GM18868 (cell line): ENCODE results near the gene TBXA2R.
"Not testable (repeated sequence)": the region's sequence is repeated elsewhere in the genome, so short reads cannot be mapped to it uniquely, and the experiment has no call there.

Source experiments
- ATAC-seq: cut with Tn5 transposase; IDR thresholded peaks from one replicate; pipeline ENCODE4 v1.9.1; 2021; ENCODE audit warnings: mild to moderate bottlenecking, moderate library complexity; ENCODE audit not compliant: unreplicated experiment

Gene TBXA2R

DNA sequence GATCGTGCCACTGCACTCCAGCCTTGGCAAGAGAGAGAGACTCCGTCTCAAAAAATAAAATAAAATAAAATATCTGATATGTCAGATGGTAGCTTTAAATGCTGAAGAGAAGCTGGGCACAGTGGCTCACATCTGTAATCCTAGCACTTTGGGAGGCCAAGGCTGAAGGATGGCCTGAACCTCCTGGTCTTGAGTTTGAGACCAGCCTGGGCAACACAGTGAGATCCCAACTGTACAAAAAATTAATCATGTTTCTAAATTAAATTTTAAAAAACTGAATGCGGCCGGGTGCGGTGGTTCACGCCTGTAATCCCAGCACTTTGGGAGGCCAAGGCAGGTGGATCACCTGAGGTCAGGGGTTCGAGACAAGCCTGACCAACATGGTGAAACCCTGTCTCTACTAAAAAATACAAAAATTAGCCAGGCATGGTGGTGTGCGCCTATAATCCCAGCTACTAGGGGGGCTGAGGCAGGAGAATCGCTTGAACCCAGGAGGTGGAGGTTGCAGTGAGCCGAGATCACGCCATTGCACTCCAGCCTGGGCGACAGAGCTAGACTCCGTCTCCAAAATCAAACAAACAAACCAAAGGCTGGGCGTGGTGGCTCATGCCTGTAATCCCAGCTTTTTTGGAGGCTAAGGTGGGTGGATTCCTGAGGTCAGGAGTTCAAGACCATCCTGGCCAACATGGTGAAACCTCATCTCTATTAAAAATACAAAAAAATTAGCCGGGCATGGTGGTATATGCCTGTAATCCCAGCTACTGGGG, 22.5 kb downstream of the TBXA2R start:
- ATAC-seq = not testable (repeated sequence)

DNA sequence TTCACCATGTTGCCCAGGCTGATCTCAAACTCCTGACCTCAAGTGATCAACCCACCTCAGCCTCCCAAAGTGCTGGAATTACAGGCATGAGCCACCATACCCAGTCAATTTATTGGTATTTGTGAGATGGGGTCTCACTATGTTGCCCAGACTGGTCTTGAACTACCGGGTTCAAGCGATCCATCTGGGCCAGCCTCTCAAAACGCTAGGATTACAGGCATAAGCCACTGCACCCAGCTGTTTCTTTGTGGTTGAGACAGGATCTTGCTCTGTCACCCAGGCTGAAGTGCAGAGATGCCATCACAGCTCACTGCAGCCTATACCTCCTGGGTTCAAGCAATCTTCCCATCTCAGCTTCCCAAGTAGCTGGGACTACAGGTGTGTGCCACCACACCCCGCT, 24.9 kb downstream of the TBXA2R start:
- ATAC-seq = not testable (repeated sequence)

GRCh38 chr19:3580156-3580934, 26.3 kb downstream of the TBXA2R start:
- ATAC-seq = no peak

- no peak for ATAC-seq
Measured at GRCh38 chr19:3578390-3578789, 28.3 kb downstream of the TBXA2R start.

GRCh38 chr19:3577723-3578344, 28.8 kb downstream of the TBXA2R start:
- no peak for ATAC-seq

GRCh38 chr19:3576696-3577443, 29.8 kb downstream of the TBXA2R start:
- no peak for ATAC-seq

DNA sequence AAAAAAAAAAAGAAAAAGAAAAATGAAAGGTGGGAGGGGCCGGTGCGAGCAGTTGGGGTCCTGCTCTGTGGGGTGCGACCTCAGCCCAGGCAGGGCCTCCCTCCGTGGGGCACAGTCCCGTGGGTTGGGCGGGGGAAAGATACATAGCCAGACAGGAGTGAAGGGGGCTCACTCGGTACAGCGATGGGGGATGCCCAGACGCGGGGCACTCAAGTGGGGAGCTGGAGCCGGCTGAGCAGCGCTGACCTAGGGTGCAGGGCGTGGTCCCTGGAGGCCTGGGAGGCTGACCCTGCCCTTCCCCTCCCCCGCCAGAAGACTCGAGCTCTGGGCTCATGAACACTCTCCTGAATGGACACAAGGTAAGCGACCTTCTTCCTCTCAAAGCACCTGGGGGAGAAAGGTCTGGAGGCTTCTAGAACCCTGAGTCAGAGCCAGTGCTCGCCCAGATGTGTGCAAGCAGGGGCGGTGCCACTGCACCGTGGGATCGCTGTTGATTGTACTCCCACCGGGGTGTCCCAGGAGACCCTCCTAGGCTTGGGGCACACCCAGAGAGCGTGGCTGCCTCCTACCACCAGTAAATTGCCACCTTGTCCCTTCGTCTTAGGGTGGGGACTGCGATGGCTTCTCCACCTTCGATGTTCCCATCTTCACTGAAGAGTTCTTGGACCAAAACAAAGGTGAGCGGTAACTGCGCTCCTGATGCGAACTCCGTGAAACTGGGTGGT, 30.6 kb downstream of the TBXA2R start:
- no peak for ATAC-seq

DNA sequence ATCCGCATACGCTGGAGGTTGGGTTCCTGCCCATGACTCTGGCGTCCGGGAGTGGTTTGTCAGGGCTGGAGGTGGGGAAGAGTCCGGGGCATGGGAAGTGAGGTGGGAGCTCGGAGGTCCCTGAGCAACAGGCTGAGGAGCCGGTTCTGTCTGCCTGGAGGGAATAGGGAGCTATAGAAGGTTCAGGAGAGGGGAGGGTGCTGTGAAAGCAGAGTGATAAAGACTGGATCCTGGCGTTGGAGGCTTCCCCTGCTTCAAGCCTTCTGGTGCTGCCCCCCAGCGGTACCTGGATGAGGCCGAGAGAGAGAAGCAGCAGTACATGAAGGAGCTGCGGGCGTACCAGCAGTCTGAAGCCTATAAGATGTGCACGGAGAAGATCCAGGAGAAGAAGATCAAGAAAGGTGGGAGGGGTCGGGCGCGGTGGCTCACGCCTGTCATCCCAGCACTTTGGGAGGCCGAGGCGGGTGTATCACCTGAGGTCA, 31.4 kb downstream of the TBXA2R start:
- ATAC-seq = no peak

DNA sequence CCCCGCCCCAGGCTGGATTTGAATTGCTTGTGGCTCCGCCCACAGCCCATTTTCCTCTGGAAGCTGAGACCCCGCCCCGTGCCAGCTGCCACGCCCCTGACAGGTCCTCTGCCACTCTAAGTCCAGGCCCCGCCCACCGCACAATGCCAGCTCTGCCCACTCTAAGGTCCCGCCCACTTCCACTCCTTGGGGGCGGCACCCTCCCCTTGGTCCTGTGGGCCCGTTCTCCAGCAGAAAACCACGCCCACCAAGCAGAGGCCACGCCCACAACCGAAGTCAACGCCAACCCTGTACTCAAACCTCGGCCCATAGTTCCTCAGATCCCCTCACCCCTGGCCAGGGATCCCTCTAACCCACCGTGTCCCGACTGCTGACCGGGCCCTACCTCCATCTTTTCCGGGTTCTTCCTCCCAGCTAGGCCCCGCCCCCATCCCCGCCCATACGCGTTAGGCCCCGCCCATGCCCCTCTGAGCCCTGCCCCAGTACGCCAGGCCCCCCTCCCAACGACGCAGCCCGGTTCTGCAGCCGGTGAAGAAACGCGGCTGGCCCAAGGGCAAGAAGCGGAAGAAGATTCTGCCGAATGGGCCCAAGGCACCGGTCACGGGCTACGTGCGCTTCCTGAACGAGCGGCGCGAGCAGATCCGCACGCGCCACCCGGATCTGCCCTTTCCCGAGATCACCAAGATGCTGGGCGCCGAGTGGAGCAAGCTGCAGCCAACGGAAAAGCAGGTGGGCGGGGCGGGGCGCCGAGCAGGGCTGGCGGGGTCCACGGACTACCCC, 32.6 kb downstream of the TBXA2R start:
- ATAC-seq = no peak

- ATAC-seq = no peak
Measured at GRCh38 chr19:3573162-3573857, 33.4 kb downstream of the TBXA2R start.

GRCh38 chr19:3572855-3573161, 33.9 kb downstream of the TBXA2R start, which contains the start of gene HMG20B:
Gene HMG20B (plus strand): TSS chr19:3572944. CDS start chr19:3573310, 366 bp downstream.
- no peak for ATAC-seq

DNA sequence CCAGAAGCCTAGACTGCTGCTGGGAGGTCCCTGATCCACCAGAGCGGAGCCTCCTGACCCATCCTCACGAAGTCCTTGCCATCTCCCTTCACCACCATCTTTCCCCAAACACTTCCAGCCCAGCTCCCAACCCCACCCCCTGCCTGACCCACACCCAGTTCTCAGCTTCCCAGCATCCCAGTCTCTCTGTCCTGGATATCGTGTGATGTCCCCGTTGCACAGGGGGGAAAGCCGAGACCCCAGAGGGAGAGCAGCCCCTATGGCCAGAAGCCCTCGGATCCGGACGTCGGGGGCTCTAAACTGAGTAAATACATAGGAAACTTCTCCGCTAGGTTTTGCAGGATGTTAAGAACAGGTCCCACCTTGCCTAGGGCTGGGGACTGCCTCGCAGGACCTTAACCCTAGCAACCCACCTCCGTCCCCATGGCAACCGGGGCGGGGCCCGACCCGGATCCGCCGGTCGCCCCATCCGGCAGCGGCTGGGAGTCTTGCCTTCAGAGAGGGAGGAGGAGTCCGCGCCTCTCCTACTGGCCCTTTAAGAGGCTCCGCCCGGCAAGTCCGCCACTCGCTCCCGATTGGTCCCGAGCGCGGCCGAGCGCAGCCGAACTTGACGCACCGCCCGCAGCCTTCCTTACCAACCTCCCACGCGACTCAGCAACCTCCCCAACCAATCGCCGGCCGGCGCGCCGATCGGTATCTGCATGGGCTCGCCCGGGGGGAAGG, 34.4 kb downstream of the TBXA2R start:
- peak; percentile 86 for ATAC-seq

DNA sequence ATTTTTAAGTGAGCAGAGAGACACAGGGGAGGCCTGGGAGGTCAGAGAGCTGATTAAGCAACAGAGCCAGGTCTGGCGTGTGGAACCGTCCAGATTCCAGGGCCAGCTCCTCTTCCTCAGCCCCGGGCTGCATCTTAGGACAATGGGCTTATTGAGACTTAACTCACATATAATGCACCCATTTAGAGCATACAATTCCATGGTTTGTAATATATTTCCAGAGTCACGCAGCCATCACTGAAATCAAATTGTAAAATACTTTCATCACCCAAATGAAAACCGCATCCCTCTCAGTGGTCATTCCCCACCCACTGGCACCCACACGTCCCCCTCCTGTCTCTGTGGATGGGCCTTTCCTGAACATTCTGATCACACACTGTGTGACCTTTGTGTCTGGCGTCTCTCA, 36.1 kb downstream of the TBXA2R start:
- ATAC-seq = no peak

GRCh38 chr19:3570042-3570441, 36.6 kb downstream of the TBXA2R start:
- ATAC-seq = not testable (repeated sequence)

DNA sequence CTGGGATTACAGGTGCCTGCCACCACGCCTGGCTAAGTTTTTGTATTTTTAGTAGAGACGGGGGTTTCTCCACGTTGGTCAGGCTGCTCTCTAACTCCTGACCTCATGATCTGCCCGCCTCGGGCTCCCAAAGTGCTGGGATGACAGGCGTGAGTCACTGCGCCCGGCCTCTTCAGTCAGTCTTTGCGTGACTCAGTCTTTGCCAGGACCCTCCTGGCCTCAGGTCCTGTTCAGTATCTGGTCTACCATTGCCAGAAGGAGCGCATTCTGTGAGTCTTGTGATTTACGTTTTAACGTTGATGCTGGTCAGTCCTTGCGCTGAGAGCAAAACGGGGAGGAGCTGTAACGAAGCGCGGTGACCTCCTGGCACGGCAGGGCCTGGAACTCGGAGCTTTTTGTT, 41.5 kb downstream of the TBXA2R start:
- no peak for ATAC-seq

DNA sequence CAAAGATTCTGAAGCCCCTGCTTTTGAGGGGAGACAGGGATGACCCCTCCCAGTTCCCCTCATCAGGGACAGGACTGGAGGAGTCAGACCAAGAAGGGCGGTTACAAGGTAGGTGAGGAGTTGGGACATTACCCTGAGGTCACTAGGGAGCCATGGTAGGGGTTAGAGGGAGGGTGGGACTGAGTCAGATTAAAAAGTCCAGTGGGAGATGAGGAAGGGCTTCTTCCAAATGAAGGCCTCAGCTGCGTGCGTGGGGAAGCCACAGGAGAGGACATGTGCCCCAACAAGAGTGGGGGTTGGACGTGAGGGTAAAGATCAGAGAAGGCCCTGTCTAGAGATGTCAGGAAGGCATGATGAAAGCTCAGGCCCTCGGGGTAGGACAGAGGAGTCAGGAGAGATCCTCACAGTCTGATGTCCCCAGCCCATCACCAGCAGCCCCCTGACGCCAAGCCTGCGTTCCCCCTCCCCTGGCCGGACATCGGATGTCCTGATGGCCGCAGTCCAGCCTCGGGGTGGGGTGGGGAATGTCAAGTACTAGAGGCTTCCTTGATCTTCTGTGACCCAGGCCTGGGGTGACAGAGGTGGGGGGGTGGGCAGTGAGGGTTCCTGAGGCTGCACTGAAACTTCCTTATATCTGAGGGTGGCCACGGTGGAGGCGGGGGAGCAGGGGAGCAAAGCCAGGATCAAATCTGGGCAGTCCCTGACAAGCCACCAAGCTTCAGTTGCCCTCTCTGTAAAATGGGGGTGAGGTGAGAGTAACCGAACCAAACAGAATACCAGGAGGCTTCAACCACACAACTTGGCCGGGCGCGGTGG, 42.8 kb downstream of the TBXA2R start:
- ATAC-seq = no peak

DNA sequence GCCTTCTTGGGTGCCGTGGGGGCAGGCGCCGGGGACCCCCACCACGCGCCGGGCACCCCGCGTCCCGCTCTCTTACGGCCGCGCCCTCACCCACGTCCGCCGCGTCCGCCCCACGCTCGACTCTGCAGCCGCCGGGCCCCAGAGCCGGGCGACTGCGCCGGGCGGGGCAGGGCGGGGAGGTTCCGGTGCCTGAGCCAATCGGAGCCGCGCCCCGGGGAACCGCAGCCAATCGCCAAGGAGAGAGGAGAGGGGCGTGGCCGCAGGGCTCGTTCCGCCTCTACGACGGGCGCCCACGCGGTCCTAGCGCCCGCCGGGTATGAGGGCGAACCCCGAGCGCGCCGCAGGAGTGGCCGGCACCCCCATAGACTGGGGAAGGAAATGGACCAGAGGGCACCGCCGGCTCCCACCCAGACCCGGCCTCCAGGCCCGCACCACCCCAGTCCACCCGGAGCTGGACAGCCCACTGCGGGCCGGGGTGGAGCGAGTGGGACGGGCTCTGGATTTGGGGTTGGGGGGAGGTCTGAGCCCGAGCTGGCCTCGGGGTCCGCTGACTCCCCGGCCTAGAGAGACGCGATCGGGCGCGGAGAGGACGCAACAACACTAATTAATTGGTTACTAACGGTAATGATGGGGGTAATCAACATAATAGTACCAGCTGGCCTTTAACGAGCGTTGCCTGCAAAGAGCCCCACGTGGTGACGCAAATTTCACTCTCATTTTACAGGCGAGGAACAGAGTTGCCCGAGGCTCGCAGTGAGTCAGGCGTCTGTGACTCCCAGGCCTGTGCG, 49.0 kb downstream of the TBXA2R start, which contains the start of gene MFSD12:
MFSD12 (minus strand) TSS at position 126 of the 788 bp plus-strand sequence. CDS start 183 bp downstream, outside the sequence.
- ATAC-seq = peak; percentile 82
